LNCaP clone FGC (cell line): Measurements from ENCODE around the gene NMNAT3.
A peak's percentile ranks its signal among the peaks of the same experiment; 100 is the strongest.

ENCODE experiments used
- DNase-seq: peaks from one replicate; pipeline ENCODE4 v3.0.0-alpha.2; 2011; ENCODE audit warnings: low read depth
- H3K4me3 ChIP-seq: 2 replicates; pipeline ENCODE4 v1.5.1; 2011; ENCODE audit warnings: mild to moderate bottlenecking, low read depth, low read length, control low read depth
- TF ChIP-seq, protein P1 (sequence below): IDR thresholded peaks from 2 replicates; pipeline ENCODE4 v1.5.1; 2012; ENCODE audit warnings: mild to moderate bottlenecking; ENCODE audit not compliant: control insufficient read depth, insufficient read depth; ENCODE audit errors: extremely low read depth

NMNAT3 gene

DNA sequence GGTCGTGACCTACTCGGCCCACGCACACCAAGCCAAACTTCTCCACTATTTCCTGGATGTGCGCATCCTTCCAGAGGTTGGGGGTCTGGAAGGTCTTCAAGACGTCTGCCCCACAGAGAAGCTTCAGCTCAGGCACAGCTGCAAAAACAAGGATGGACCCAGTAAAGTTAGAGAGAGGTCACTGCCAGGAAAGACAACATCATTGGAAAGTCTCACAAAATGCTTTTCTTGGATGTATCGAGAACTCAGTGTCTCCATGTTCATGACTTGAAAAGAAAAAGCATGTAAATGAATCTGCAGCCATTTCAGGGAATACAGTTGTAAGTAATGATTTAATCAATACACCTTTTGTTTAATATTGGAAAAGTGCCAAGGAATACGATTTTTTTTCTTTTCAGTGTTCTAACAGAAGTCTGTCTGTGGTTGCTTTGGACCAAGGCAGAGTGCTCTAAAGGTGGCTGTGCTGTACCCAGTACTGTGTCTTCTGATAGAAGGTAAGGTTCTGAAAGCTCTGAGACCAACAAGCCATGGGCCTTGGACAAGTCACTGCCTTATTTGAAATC, 116.4 kb downstream of the NMNAT3 start:
- DNase-seq = no peak
- TF ChIP-seq, protein P1, sequence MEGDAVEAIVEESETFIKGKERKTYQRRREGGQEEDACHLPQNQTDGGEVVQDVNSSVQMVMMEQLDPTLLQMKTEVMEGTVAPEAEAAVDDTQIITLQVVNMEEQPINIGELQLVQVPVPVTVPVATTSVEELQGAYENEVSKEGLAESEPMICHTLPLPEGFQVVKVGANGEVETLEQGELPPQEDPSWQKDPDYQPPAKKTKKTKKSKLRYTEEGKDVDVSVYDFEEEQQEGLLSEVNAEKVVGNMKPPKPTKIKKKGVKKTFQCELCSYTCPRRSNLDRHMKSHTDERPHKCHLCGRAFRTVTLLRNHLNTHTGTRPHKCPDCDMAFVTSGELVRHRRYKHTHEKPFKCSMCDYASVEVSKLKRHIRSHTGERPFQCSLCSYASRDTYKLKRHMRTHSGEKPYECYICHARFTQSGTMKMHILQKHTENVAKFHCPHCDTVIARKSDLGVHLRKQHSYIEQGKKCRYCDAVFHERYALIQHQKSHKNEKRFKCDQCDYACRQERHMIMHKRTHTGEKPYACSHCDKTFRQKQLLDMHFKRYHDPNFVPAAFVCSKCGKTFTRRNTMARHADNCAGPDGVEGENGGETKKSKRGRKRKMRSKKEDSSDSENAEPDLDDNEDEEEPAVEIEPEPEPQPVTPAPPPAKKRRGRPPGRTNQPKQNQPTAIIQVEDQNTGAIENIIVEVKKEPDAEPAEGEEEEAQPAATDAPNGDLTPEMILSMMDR = no peak
- H3K4me3 ChIP-seq = no peak overlapping the region

DNA sequence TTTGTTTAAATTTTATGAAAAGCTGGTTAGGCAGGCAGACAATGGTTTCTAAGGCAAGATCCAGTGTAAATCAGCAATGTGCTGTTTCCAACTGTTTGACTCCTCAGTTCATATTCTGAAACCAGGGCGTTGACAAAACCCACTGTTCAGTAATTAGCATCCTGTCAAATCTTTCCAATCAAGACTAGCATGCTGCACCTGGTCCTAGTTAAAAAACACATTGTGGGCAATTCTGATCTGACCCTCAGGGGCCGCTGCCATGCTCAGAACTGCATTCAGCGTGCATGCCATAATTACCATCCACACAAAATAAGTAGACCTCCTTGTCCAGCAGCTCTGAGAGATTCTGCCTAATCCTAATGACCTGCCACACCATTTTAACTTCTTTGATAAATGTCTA, 117.4 kb downstream of the NMNAT3 start:
- TF ChIP-seq, protein P1 = no peak
- DNase-seq = no peak
- no peak overlapping the region for H3K4me3 ChIP-seq

DNA sequence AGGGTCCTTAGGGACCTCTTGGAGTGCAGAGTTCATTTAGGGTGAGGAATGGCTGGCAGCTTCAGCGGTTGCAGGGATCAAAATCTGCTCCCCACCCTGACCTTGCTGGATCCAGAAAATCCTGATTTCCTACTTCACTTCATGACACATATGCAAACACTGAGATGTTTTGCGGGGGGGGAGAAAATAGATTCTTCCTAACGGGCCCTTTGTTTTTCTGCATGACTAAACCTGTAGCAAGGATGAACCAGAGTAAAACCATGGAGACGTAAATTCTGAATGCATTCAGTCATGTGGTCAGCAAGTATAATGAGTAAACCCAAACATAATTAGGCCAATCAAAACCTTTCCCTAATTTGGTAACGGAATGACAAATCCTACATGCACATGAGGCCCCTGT, 118.2 kb downstream of the NMNAT3 start:
- TF ChIP-seq, protein P1 = no peak
- H3K4me3 ChIP-seq = no peak overlapping the region
- DNase-seq = no peak

DNA sequence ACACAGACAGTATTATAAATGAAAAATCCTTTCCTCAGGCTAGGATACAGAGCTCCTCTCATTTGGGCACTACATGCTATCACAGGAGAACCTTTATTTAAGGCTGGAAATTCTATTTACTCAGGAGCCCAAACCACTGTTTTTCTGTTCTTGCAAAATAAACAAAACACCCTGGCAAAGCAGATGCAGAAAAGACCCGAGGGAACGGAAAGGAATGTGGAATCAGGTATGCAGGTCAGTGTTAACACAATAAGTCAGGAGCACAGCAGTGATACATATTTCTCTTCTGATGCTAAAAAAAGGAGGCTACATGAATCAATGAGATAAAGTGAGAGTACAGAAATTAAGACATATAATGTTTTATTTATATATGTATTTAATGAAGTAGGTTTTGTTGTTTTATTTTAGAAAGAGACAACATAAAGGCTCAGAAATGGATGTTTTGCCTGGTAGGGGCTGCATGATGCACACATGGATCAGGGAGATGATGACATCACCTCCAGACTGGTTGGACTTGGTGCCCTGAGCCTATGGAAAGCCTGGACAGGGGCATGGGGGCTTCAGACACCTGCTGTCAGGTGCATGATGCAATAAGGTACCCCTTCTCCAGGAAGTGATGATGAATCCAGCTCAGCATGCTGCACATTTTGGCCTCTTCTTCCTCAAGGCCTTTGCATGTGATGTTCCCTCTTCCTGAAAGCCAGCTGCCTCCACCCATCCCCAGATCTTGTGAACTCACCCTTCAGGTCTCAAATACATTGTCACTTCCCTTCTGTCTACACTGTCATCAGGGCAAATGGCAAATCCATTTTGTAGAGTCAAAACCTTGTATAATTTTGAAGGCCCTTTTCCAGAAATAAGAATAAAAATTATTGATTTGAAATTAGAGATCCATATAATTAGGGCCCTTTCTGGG, 119.2 kb downstream of the NMNAT3 start:
- TF ChIP-seq, protein P1 = no peak
- peak; percentile 45 for DNase-seq
- no peak overlapping the region for H3K4me3 ChIP-seq

DNA sequence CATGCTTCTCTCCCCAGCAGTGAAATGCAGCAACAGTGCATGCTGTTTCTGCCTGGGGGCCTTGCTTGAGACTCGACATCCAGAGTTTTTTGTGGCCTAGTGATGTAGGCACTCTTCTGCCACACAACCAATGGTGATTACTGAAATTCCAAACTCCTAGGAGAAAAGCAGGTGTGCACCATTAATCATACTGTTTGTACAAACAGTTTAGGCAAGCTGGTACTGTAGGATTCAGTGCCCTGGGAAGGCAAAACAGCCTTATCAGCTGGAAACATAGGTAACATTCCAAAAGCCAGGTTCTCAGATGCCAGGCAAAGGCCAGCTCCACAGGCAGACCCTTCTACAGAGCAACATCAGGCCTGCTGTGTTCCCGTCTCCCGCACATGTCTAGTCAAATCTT, 120.7 kb downstream of the NMNAT3 start:
- no peak for DNase-seq
- TF ChIP-seq, protein P1 = no peak
- H3K4me3 ChIP-seq = no peak overlapping the region

DNA sequence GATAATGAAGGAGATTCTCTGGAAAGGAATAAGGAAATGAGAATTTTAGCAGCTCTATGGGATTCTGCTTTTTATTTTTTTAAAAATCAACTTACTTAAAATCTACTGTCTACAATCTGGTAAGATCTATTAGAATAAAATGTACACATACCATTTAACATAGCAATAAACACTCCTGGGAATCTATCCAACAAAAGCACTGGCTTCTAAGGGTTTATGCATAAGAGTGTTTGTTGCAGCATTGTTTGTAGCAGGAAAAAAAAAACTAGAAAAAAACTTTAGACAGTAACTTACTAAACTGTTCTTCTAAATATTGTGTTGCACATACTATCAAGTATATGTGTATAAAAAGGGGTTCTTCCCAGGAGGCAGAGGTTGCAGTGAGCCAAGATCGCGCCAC, 122.5 kb downstream of the NMNAT3 start:
- TF ChIP-seq, protein P1 = no peak
- peak; percentile 86 for DNase-seq
- H3K4me3 ChIP-seq = no peak overlapping the region

DNA sequence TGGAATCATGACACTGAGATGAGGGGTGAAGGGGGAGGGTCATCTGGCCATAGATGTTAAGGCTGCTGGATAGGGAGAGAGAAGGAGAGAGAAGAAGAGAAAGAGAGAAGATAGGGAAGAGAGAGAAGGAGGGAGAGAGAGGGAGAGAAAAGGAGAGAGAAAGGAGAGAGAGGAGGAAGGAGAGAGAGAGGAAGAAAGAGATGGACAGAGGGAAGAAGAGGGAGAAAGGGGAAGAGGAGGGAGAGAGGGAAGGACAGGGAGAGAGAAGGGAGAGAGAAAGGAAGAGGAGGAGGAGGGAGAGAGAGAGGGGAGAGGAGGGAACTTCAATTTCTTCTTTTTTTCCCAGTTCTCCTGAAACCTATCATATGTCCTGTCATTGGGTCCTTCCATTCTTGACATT, 123.1 kb downstream of the NMNAT3 start:
- no peak for DNase-seq
- no peak overlapping the region for H3K4me3 ChIP-seq
- TF ChIP-seq, protein P1 = no peak
